Measurements from ENCODE around the gene ADAP2.
"Not testable (repeated sequence)": the region's sequence is repeated elsewhere in the genome, so short reads cannot be mapped to it uniquely, and the experiment has no call there.

The ADAP2 gene

DNA sequence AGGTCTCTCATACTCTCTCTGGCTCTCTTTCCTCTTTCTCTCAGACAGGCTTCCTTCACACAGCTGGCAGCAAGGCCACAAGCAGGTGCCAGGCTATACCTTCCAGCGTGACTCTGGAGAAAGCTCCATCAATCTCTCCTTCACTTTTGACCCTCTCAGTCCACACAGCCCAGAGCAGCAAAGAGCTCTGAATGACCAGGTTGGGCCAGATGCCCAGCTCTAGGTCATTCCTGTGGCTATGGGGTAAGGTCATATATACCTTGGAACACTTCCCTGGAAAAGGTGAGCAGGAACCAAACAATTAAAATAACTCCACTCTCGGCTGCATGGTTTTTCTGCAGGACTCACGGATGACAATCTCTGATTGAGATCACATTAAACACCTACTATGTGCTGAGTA, 8.8 kb downstream of the ADAP2 start:
- no peak for DNase-seq

DNA sequence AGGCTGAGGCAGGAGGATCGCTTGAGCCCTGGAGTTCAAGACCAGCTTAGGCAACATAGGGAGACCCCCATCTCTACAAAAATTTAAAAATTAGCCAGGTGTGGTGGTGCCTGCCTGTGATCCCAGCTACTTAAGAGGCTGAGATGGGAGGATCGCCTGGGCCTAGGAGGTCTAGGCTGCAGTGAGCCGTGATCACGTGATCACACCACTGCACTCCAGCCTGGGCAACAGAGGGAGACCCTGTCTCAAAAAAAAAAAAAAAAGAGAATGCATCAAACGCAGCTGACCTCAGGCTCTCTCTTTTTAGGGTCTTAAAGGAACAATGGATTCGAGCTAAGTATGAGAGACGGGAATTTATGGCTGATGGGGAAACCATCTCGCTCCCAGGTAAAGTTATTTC, 9.8 kb downstream of the ADAP2 start:
- DNase-seq: not testable (repeated sequence)

- DNase-seq: no peak
Measured at GRCh38 chr17:30933966-30934365, 12.2 kb downstream of the ADAP2 start.

DNA sequence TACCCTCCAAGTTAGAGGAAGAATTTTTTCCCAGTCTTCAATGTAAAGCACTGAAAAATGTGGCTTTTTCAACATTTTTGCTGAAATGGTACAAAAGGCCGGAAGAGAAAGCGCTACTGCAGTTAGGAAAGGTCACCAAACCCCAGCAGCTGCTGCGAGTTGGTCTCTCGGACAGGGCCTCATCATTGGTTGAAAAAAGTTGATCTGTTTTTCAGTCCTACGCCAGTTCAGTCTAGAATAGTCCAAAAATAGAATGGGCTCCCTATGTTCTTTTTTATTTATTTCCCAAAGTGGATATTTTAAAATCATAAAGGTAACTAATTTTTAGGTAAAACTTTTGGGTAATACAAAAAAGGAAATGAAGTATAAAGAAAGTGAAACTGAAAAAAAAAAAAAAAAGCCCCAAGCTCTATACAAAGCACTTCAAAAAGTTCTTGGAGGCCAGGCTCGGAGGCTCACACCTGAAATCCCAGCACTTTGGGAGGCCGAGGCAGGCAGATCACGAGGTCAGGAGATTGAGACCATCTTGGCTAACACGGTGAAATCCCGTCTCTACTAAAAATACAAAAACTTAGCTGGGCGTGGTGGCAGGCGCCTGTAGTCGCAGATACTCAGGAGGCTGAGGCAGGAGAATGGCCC, 17.4 kb downstream of the ADAP2 start:
- DNase-seq: no peak

DNA sequence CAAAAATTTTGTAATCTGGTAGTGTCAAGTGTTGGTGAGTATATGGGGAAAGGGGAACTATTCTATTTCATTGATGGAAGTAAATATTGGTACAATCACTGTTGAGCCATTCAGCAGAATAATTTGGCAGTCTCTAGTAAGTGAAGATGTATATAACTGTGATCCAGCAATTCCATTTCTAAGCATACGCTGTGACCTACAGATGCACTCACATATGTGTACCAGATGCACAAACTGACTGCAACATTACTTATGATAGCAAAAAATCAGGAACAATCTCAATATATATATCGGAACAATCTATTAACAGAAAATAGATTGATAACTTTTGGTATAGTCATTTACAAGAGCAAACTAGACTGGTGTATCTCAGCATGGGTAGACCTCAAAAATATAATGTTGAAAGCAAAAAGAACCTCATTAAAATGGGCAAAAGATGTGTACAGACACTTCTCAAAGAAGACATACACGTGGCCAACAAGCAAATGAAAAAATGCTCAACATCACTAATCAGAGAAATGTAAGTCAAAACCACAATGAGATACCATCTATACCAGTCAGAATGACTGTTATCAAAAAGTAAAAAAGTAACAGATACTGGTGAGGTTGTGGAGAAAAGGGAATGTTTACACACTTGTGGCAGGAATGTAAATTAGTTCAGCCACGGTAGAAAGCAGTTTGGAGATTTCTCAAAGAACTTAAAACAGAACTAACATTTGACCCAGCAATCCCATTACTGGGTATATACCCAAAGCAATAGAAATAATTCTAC, 20.7 kb downstream of the ADAP2 start:
- no peak for DNase-seq

GRCh38 chr17:30947796-30948195, 26.1 kb downstream of the ADAP2 start:
- DNase-seq: no peak

DNA sequence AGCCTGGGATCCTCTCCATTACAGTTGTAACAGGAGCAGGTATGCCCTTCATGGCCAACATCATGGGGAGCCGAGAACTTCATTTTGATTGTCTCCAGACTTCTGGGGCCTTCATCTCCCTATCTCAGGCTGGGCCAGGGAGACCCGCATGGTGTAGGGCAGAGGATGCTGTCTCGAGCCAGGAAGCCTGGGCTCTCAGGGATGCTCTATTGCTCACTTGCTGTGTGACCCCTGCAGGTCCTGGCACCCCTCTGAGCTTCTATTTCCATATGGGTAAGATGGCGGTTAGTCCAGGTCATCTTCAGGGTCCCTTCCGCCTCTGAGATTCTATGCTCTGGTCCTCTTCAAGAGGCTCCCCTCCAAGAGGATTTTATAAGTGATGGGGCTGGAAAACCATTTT, 28.4 kb downstream of the ADAP2 start:
- no peak for DNase-seq

DNA sequence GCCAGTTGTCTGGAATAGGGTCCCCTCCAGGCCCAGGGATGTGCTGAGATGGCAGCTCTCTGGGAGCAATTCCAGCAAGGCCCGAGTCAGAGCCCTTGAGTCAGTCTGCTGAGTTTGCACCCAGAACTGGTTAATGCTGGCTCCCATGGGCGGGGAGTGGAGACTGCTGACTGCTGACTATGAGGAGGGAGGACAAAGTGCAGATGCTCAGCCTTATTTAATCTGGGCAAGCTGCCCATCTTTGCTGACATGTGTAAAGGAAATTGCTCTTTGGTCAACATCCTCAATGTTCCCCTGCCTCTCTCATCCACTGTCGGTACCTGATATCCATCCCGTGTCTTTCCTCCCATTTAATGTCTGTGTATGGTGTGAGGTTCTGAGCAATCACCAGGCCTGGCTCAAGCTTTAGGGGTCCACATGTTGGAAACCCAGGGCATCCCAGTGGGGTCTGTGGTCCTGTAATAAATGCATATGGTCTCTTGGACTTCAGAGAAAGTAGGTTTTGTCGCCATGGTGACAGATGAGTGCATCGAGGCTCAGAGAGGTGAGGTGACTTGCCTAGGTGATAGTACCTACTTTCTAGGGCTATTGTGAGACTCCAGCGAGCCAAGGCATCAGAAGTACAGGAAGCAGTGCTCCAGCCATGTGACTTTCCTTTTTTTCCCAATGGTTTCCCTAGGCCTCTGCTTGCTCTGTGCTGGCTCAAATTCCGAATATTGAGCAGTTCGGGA, 29.1 kb downstream of the ADAP2 start:
- DNase-seq: no peak

- no peak for DNase-seq
Measured at GRCh38 chr17:30952638-30953393, 31.1 kb downstream of the ADAP2 start.

GRCh38 chr17:30954046-30954830, 32.5 kb downstream of the ADAP2 start:
- DNase-seq: no peak

DNA sequence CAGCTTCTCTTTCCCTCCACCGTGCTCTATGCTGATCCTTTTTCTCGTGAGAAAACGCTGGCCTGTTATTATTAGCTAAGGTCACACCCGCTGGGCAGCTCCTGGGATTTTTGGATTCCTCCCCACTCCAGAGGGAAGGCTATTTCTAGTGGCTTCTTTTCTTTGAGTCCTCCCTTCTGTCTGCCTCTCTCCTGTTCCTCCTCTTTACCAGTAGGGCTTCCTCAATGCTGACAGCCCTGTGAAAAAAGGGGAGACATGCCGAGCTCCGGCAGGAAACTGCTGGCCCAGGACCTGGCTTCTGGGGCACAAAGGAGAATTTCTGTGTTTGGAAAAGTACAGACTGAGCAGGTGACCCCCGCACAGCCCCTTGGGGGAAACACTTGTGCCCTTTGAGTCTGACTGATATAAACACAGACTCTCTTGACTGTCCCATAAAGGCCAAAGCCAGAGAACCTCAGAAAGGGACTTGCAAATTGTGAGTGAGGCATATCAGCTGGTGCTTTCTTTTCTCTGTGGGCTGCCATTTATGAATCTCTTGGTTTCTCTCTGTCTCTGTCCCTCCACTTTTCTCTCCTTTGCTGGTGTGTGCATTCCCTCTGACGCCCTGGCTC, 35.1 kb downstream of the ADAP2 start:
- DNase-seq: no peak

GRCh38 chr17:30957741-30958140, 36.0 kb downstream of the ADAP2 start:
- DNase-seq: no peak

DNA sequence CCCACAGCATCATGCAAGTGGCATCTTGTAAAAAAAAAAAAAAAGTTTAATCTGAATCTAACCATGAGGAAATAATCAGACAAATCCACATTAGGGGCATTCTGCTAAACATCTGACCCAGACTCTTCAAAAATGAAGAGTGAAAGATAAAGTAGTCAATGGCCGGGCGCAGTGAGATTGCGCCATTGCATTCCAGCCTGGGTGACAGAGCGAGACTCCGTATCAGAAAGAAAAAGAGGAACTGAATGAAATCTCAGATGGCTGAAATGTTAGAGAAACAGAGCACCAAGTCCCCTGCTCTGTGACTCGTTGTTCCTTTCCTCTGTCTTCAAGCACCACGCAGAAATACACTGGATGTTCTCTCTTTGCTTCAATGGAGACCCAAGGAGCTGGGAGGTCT, 36.4 kb downstream of the ADAP2 start:
- no peak for DNase-seq

GRCh38 chr17:30961209-30962188, 39.8 kb downstream of the ADAP2 start:
- DNase-seq: no peak

DNA sequence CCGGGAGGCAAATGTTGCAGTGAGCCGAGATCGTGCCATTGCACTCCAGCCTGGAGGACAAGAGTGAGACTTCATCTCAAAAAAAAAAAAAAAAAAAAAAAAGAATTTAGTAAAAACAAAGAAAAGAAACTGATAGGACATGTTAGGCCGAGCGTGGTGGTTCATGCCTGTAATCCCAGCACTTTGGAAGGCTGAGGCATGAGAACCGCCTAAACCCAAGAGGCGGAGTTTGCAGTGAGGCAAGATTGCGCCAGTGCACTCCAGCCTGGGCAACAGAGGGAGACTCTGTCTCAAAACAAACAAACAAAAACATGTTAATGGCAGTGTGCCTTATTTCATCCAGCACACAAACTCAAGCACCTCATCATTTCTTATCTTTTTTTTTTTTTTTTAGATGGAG, 42.6 kb downstream of the ADAP2 start:
- not testable (repeated sequence) for DNase-seq

DNA sequence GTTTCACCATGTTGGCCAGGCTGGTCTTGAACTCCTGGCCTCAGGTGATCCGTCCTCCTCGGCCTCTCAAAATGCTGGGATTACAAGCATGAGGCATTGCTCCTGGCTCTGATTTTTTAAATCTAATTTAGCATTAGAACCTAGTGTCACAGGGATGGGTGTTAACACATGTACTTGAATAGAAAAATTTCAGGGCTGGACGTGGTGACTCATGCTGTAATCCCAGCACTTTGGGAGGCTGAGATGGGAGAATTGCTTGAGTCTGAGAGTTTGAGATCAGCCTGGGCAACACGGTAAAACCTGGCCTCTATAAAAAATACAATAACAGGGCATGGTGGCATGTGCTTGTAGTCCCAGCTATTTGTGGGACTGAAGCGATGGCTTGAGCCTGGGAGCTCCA, 43.1 kb downstream of the ADAP2 start:
- DNase-seq: no peak

DNA sequence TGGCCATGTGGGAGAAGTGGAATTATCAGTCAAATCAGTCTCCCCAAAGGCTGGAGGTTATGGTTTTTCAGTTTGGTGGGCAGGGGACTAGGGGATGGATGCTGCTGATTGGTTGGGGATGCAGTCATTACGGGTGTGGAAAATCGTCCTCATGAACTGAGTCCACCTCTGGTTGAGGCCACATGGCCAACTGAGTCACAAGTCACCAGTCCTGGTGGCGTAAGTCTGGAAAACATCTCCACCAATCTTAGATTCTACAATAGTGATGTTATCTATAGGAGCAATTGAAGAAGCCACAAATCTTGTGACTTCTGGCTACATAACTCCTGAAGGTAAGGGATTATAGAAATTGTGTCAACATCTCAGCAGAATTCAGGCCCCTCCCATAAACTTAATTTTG, 43.9 kb downstream of the ADAP2 start:
- no peak for DNase-seq

DNA sequence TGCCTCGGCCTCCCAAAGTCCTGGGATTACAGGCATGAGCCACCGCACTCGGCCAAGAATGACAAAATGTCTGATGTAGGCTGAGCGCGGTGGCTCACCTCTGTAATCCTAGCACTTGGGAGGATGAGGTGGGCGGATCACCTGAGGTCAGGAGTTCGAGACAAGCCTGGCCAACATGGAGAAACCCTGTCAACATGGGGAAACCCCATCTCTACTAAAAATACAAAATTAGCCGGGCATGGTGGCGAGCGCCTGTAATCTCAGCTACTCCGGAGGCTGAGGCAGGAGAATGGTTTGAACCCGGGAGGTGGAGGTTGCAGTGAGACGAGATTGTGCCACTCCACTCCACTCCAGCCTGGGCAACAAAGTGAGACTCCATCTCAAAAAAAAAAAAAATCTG, 46.2 kb downstream of the ADAP2 start:
- DNase-seq: not testable (repeated sequence)

- DNase-seq: peak; percentile 1
Measured at GRCh38 chr17:30969989-30970830, 48.5 kb downstream of the ADAP2 start.

Measured in central memory CD4-positive, alpha-beta T cell (primary cell).